HG03135 (cell line): ENCODE measurements around the gene SOX8.

Experiments
- ATAC-seq: cut with Tn5 transposase; IDR thresholded peaks from one replicate; pipeline ENCODE4 v1.9.1; 2021; ENCODE audit warnings: mild to moderate bottlenecking, moderate library complexity; ENCODE audit not compliant: unreplicated experiment

Gene SOX8

DNA sequence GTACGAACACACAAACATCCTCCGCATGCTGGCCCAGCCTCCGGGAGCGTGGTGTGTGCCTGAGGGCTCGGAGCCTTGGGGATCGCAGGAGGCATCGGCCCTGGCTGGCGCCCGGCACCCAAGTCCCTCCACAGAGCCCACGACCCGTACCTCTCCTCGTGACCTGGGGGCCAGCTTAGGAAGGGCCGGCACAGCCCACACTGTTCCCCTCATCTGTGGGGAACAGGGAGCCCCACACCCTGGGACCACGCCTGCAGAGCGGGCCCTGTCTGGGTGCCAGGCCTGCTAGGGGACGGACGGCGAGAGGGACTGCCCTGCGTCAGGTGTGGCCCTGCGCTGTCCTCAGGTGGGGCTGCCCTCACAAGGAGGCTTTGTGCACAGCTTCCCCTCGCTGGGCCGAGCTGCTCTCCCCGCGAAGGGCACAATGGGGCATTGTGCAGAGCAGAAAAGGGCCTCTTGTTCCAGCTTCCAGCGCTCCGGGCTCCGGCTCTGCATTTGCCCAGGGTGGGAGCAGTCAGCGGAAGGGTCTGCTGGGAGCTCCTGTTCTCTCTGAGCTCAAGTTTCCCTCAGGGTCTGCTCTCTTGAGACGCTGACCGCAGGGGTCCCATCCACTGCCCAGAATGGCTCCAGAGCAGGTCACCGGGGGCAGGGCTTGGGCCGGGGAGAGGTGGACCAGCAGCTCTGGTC lies 9.1 kb upstream of the SOX8 start:
- ATAC-seq = no peak

DNA sequence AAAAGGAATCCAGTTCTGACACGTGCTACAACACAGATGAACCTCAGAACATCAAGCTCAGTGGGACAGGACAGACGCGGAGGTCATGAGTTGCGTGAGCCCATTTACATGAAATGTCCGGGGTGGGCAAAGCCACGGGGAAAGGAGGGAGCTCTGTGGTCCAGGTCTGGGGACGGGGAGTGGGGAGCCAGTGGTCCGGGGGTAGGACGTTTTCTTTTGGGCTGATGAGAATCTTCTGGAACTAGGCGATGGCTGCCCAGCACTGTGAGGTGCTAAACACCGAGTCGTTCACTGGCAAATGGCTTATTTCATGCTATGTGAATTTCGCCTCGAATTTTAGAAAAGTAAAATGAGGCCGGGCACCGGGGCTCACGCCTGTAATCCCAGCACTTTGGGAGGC lies 8.2 kb upstream of the SOX8 start:
- no peak for ATAC-seq

DNA sequence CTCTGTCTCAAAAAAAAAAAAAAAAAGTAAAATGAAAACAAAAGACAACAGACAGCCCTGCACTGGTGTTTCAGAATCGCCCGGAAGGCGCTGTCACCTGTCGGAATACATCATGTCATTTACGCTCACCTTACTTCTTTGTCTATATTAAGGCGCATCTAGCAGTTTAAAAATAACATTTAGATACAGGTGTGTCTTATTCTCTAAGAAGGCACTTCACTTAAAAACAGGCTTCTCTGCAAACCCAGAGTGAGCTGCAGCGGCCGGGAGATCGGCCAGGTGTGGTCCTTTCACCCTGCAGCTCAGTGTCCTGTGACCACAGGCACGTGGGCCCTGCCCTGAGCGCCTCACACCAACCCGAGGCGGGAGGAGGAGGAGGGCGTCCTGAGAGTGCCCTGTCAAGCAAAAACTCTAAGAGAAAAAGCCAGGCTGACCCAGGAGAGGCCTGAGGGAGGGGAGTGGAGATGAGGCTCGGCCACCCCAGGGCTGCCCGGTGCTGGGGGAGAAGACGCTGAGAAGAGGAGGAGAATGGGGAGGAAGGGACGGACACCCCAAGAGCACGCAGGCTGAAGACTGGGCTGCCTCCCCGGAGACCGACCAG lies 7.5 kb upstream of the SOX8 start:
- ATAC-seq = no peak

DNA sequence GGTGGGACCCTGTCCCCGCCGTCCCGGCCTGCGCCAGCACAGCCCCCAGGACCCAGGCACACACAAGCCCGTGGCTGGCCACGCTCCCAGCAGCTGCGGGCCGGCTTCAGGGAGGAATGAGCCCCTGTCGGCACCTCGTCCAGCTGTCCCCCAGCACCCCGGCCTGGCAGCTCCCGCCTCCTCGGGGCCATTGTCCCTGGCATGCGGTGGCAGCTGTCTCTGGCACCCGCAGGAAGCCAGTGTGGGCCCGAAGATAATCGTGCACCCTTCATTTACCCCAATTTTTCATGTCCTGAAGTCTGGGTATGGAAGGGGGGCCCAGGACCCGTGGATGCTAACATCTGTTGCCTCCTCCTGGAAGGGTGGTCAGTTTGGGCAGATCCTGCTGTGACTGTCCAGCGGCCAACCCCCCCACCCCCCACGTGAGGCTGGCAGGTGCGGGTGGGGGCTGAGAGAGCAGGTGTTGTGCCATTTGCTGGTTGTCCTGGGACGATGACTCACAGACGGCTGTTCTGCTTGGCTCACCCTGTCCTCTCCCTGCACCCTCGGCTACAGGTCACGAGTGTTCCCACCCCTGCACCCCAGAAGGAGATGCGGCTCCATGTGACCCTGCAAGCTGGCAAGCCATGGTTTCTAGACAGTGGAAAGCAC lies 6.8 kb upstream of the SOX8 start:
- no peak for ATAC-seq

DNA sequence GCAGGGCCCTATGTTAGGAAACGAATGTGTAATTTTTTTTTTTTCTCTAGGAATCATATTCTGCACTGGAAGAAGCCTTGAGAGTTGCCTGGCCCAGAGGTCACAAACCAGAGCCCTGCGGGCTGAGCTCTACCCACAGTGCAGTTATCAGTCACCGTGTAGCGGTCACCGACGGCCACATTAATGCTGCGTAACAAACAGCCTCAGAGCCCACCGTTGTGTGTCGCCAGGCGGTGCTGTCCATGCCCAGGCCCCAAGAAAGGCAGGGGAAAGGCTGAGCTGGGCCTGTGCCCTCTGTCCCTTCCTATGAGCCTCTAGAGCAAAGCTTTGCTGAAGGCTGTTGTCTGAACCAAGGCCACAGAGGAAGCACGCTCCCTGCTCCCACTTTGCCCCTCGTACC lies 6.3 kb upstream of the SOX8 start:
- ATAC-seq = no peak

GRCh38 chr16:976389-976931 lies 5.1 kb upstream of the SOX8 start:
- ATAC-seq = no peak

- no peak for ATAC-seq
Measured at GRCh38 chr16:977081-977701, 4.4 kb upstream of the SOX8 start.

DNA sequence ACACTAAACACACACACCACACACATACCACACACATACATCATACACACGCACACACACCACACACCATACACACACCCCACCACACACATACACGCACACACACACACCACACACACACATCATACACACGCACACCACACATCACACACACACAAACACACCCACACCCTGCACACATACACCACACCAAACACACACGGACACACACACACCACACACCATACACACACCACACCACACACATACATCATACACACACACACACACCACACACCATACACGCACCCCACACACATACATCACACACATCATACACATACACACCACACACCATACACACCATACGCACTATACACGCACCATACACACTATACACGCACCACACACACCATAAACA lies 3.7 kb upstream of the SOX8 start:
- no peak for ATAC-seq

- no peak for ATAC-seq
Measured at GRCh38 chr16:978403-978802, 3.2 kb upstream of the SOX8 start.

GRCh38 chr16:979147-979546 lies 2.4 kb upstream of the SOX8 start:
- no peak for ATAC-seq

GRCh38 chr16:979859-980594 lies 1.5 kb upstream of the SOX8 start:
- ATAC-seq = no peak

DNA sequence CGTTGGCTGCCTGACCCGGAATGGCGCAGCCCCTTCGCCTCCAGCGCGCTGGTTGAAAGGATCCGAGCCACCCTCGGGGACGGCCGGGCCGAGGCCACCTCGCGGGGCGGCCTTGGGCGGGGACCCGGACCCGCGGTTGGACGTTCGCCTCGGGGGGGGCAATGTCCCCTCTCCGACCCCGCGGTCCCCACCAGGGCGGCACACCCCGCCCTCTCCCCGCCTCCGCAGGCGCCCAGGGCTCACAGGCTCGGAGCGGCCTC lies 1.0 kb upstream of the SOX8 start:
- no peak for ATAC-seq

DNA sequence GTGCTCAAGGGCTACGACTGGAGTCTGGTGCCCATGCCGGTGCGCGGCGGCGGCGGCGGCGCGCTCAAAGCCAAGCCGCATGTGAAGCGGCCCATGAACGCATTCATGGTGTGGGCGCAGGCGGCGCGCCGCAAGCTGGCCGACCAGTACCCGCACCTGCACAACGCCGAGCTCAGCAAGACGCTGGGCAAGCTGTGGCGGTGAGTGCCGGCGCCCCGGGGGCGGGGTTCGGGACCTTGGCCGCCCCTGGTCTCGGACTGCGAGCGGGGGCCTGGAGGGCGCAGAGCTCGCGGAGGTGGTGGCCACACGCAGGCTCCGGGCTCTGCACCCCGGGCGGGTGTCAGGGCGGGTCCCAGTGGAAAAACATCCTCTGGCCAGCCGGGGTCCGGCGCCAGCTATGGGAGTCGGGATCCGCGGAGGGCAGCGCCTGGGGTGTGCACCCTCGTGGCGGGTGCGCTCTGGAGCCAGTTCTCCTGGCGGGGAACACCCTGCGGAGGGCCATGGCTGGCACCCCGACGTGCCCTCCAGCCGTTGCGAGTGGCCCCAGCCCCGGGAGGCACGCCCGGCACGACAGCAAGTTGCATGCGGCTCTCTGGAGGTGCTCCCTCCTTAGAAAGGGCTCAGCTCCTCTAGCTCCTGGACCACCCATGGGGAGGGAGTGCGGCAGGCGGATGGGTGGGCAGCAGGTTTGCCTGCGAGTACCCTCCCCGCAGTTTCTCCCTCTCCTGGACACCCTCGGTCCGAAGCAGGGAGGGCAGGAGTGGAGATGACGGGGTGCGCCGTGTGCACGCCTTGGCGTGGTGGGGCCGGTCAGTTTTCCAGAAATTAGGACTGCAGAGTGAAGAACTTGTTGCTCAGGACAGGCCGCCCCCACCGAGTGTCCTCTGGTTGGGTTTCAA lies 824 bp downstream of the SOX8 start:
- no peak for ATAC-seq

DNA sequence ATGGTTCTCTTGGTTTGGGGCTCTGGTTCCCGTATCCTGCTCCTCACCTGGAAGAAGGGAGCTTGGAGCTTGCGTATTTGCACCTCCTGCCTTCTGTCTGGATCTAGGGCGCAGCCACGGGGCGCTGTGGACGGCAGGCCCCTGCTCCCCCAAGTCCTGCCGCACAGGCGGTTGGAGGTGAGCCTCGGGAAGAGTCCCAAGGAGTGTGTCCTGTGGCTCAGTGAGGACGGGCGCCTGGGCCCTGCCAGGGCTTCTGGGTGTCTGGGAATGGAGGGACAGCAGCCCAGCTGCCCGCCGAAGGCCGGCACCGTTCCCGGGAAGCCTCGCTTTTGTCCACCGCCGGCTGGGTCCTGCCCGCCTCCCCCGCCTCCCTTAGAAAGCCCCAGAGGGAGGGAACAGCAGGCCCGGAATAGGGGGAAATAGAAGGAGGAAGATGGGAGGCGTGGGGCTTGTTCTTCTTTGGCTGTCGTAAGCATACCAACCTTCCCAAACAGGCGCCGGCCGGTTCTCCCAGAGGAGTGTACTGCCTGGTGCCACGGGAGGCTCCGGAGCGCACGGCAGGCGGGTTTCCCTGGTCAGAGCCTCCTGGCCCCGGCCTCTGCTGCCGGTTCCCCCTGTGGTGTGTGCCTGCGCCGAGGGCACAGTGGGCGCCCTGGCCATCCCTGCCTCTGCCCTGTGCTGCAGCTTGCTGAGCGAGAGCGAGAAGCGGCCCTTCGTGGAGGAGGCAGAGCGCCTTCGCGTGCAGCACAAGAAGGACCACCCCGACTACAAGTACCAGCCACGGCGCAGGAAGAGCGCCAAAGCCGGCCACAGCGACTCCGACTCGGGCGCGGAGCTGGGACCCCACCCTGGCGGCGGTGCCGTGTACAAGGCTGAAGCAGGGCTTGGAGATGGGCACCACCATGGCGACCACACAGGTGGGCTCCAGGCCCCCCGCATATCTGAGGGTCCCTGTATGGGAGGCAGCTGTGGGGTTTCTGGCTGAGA lies 1.8 kb downstream of the SOX8 start:
- ATAC-seq = no peak

GRCh38 chr16:984121-984694 lies 2.6 kb downstream of the SOX8 start:
- ATAC-seq = no peak

- no peak for ATAC-seq
Measured at GRCh38 chr16:984736-985636, 3.4 kb downstream of the SOX8 start.

GRCh38 chr16:985646-986400 lies 4.3 kb downstream of the SOX8 start:
- ATAC-seq = no peak
